IPS DF 4.7 (cell line): ENCODE data around the gene HOXB13.

Experiments used
- DNase-seq: peaks from one replicate; pipeline ENCODE4 v3.0.0-alpha.2; 2013; ENCODE audit warnings: low spot score; ENCODE audit errors: extremely low read depth

HOXB13 gene

DNA sequence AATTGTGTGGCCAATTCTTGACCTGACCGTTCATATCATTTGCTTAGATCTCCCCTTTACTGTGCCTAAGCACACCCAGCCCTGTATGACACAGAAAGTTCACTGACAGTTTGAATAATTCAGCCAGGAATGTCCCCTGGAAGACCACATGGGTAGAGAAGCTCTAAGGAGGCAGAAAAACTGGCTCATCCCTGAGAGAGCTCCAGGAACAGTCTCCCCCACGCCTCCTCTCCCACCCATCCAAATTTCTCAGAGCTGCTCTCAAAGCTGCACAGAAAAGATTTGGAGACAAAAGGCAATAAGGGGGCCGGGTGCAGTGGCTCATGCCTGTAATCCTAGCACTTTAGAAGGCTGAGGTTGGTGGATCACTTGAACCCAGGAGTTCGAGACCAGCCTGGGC, 17.4 kb downstream of the HOXB13 start:
- DNase-seq: no peak

DNA sequence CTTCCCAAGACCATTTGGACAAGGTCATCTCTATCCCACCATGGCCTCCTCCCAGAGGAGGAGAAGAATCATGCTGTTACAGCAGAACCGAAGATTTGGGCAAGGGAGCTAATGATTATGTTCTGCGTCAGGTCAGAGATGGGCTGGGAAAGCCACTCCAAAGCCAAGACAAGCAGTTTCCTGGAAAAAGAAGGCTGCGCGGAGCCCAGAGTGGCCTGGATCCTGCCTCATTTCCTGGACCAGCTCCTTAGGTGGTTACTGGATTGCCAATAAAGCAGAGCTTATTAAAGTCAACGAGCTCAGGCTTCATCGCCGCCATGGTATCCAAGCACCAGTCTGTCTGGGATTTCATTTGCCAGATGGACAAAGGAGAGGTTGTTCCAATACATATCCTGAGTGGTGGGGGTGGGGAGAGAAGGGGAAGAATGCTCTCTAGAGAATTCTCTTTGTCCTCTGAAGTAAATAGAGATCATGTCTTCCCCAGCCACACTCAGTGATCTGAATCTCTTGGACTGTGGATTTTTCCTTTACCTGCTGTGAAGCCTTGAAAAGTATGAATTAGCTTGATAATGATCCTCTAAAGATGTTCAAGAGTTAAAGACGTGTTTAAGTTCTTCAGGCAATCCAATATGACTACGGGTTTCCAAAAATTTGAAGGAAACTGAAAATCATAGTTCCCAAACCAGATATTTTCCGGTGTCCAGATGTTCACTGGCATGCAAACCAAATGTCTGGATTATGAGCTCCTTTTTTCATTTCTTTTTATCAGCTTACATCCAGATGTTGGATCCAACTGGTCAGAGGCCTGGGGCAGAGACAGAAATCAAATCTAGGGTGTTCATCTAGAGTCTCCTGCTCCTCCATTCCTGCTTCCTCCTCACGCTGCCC, 23.9 kb downstream of the HOXB13 start:
- no peak for DNase-seq

DNA sequence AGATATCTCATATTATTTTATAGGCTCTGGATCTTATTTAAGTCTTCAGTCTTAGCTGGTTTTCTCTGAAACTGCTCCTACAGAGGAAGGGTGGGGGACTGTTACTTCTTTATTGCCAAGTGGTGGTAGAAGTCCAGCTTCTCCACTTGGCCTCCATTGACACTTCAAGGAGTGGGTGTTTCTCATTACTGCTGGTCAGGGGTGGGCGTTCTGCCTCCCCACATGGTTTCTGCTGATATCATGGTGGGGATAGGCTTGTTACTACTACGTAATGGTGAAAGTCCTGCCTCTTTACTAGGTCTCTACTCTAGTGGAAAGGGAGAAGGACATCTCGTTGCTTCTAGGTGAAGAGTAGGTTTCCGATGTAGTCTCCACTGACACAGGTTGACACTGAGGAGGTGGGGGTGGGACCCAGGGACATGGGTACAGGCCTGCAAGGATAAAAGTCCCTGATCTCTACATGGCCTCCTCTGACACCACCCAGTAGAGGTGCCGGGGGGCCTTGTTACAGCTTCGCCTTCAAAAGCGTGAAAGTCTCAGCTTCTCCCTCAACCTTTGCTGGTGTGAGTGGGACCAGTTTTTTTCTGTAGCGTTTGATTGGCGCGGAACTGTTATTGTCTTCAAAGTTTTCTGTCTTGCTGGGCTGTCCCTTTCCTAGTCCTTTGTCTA, 26.6 kb downstream of the HOXB13 start:
- no peak for DNase-seq

DNA sequence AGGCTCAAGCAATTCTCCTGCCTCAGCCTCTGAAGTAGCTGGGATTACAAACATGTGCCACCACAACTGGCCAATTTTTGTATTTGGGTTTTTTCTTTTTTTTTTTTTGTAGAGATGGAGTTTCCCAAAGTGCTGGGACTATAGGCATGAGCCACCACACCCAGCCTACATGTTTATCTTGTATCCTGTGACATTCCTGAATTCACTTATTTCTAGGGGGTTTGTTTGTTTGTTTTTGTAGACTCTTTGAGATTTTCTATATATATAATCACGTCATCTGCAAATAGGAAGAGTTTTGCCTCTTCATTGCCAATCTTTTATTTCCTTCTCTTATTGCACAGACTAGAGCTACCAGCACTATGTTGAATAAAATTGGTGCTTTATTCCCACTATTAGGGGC, 35.4 kb downstream of the HOXB13 start:
- DNase-seq: no peak

DNA sequence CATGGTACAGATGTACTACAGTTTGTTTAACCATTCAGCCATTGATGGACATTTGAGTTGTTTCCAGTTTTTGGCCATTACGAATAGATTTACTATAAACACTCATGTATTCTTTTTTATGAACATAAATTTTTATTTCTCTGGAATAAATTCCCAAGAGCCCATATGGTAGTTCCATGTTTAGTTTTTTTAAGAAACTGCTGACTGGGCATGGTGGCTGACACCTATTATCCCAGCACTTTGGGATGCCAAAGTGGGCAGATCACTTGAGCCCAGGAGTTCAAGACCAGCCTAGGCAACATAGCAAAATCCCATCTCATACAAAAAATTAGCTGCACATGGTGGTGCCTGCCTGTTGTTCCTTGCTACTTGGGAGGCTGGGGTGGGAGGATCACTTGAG, 36.5 kb downstream of the HOXB13 start:
- DNase-seq: no peak

DNA sequence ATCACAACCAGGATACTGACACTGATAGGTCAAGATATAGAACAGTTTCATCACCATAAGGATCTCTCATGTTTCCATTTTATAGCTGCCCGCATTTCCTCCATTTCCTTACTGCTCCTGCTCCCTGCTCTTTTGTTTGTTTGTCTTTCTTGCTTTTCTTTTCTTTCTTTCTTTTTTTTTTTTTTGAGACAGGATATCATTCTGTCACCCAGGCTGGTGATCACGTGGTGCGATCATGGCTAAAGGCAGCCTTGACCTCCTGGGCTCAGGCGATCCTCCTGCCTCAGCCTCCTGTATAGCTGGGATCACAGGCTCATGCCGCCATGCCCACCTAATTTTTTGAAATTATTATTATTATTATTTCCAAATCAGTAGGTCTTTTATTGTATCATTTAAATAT, 37.9 kb downstream of the HOXB13 start:
- no peak for DNase-seq

DNA sequence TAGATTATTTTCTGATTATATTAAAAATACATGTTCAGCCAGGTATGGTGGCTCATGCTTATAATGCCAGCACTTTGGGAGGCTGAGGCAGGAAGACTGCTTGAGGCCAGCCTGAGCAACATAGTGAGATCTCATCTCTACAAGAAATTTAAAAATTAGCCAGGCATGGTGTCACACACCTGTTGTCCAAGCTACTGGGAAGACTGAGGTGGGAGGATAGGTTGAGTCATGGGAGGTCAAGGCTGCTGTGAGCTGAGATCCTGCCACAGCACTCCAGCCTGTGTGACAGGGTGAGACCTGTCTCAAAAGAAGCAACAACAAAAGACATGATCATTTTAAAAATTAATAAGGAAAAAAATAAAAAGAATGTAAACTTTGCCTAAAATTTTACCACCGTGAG, 46.9 kb downstream of the HOXB13 start:
- DNase-seq: no peak

DNA sequence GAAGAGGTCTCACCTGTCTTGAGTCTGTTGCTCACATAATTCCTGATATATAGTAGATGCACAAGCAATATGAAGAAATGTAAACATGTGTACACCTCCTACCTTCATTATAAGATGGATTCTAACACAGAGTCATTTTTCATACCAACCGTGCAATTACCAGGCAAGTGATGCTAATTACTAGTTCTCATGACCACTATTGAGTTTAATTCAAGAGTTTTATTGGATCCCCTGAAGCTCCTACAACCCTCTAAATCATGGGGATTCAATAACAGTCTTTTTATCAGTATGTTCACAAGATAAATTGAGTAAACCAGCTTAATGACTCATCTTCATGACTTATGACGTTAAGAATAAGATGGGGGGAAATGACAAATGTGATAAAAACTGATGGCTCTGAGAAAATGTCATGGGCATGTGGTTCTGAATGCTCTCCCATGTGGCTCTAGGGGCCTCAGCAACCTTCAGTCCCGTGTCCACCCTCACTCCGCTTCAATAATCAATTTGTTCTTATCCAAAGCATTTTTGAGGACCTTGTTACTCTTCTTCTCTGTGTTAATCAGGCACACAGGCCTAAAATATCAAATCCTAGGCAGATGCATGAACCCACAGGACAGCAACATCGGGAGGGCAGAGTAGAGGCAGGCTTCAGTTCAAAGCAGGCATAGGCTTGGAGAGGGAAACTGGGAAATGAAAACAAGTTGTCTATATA, 49.0 kb downstream of the HOXB13 start:
- DNase-seq: no peak

DNA sequence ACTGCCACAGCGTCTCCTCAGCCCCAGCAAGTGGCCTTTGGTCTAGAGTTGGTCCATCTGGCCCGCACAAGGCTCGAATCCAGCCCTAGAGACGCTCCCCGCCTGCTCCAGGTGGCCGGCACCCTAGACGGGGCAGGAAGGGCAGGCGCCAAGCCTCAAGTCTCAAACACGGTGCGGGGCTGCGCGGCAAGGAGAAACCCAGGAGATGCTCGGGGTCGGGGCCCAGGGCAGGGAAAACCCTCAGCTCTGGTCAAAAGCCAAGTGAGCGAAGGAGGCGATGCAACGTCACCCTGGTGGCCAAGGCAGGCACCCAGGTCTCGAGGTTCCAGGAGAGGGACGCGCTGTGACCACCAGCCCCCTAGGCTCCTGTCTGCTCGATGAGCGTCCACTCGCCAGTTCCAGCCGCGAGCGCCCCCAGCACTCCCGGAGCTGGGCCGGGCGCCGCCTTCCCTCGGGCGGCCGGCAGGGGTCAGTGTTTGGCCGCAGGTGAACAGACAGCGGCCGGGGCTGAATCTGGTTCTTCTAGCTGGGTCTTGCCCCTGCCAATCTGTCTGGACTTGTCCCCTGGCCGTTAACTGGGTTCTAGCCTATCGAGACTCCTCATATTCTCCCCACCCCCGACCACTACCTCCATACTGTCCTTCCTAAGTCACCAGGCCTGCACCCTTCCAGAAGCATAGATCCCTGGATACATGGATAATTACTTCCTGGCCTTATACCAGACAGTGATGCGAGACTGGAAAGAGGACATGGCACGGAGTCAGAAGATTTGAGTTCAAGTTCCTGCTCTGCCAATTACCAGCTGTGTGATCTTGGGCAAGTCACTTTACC, 50.2 kb downstream of the HOXB13 start:
- DNase-seq: no peak

DNA sequence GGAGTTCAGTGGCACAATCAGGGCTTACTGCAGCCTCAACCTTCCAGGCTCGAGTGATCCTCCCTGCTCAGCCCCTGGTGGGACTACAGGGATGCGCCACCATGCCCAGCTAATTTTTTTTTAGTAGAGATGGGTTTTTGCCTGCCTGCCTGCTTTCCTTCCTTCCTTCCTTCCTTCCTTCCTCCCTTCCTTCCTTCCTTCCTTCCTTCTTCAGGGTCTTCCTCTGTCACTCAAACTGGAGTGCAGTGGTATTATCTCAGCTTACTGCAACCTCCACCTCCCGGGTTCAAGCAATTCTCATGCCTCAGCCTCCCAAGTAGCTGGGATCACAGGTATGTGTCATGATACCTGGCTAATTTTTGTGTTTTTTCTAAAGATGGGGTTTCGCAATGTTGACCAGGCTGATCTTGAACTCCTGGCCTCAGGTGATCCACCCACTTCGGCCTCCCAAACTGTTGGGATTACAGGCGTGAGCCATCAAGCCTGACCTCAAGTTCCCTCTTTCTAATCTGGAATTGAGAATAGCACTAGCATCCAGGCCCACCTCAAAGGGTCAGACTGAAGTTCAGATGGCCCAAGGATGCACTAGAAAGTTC, 51.5 kb downstream of the HOXB13 start:
- DNase-seq: no peak
